Stimulated activated CD4-positive, alpha-beta T cell treated with anti-CD3 and anti-CD28 coated beads, TNF-alpha, amount 100 ng/mL, for 1 hour (primary cell): Measurements from ENCODE around the gene SYT1.

Source experiments
- DNase-seq, 3 donors: peaks; one replicate each; pipeline ENCODE4 v3.0.0-alpha.2; 2020; ENCODE audit warnings: low read depth in 3 of 3, low spot score in 1 of 3

SYT1 gene

DNA sequence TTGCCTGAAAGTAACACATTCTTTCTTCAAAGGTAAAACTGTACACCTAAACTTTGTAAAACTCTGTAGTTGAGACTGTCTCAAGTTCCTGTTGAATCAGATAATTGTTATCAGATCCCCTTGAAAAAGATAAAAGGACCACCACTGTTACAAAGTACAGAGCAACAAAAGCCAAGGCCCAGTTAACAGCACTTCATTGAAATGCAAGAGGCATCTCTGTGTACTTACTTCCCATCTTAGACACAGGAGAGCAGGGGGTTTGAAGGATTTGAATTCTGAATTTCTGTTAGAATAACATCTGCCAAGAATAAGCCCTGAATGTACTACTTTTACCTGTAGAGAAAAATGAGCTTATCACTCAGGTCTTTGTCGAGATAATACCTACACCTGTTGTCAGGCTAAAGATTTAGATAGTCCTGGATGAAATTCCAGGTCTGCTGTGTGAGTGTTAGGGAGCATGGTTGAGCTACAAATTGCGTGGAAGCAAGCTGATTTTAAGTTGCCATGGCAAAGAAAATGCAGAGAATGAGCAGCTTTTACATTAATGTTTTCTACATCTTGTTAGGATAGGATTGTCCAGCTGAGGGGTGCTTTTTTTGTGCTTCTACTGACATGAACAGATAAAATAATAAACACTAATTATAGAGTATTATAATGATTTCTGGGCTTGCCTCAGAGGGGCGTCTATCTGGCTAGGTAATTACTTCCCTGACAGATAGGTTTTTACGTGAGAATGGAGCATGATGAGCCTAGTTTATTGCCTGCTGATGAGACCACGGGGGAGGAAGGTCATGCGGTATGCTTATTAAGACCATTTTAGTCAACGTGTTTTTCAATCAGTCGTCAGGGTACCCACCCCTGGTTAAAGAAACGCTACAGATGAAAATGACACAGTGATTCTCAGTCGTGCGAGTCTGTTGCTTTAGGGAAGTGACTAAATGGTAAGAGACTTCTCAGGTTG is 517.0 kb downstream of the SYT1 start:
- no peak for DNase-seq

DNA sequence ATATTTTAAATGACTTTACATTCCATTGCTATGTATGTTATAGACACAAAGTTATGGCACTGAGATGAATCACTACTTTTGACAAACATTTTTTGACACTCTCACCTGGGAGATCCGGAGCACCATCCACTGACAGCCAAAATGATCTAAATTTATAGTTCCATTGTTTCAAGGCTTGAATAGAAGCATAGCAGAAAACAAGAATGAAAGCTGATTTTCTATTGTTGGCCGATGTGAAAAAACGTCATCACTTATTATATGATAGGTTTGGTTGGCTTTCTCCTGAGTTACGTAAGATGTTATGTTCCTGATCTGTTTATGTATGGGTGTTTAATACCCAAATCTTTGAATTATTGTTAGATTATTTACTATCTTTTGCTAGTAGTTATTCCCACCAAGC is 520.0 kb downstream of the SYT1 start:
- DNase-seq, result no peak

DNA sequence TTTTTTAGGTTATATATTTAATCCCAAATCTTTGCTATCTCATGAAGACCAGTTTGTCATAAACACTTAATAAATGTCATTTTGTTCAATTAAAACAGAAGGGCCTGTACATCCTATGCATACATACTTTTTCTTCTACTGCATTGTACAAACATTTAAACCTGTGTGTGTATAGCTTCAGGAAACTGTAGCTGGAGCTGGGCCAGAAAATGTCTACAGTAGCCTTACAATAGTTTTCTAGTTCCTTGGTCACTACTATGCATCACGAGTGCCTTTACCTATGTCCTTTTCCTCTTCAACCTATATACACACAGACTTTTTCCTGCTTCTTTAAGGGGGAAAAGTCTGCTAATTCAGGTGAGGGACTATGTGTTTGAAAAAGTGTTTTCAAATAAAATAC is 523.4 kb downstream of the SYT1 start:
- DNase-seq, result no peak

DNA sequence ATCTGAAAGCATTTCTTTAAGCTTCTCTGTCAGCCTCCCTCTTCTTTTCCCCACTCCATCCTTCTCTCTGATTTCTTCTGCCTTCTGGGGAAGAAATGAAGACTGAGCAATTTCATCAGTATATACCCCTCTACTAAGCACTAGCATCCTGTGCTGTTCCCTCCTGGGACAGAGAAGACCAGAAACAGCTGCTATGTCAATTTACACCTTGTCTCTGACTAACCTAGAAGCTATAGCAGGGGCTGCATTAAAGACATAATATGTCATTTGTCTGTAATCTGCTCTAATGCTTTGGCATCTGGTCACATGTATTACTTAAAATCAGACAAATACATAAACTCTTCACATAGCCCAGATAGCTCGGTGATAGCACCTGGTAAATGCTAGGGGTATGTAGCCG is 529.3 kb downstream of the SYT1 start:
- DNase-seq, result no peak

DNA sequence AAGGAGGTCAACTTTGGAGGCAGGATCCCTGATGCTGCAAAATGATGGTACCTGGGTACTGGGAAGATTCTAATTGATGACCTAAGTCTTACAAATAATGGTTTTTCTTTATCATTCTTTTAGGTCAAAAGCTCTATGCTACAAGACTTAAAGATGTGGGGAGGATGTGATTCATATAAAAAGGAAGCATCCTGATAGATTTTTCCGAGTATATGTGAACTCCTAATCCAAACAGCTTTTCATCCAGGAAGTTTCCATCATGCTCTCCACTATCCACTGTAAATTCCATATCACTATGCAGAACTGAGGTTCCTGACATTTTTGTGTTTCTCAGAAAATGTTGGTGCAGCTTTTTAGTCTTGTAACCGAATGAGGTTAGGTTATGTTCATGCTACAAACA is 533.0 kb downstream of the SYT1 start:
- no peak for DNase-seq

DNA sequence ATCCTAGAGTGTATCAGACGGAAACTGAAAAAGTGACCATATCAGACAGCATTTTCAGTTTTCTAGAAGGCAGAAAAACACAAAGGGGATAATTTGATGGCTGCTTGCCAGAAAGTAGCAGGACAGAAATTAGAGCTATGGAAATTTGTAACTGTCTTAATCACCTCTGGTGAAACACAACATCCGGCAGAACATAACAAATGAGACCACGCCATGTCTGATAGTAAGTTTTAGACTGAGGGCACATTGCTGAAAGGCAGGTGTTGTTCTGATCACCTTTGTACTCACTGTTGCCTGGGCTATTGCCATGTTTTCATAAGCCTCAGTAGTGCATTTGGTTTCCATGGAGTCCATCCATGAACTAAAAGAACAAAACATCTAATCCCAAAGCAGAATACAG is 535.9 kb downstream of the SYT1 start:
- no peak for DNase-seq

DNA sequence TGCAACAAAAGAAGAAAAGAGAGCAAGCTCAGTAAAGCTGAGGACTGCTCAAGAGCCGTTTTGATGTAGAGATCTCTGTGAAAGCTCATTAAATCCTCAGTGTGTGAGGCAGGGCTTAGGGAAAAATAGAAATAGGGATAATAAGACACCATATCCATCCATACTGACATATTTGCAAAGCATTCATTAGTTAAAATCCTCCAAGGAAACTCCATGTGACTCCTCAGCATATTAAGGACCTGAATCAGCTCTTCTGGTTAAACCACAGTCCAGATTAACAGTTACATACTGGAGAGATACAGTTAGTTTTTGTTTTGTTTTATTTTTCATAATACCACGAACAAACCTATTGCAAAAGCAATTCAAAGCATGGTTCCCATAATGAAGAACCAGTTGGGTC is 538.0 kb downstream of the SYT1 start:
- no peak for DNase-seq

DNA sequence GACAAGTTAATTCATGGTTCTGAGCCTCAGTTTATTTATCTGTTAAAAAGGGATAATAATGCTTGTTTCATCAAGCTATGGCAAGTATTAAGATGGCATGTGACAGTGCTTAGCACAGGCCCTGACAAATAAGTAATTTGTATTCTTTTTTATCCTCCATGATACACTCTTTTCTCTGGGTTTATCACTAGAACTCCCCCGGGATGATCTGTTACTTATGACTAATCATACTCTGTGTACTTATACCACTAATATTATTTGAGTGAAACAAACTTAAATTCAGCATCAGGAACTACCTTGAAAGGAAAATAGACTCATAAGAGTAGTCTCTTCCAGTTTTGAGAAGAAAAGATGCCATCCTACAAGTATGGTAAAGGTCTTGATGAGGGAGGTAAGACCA is 542.4 kb downstream of the SYT1 start:
- no peak for DNase-seq

DNA sequence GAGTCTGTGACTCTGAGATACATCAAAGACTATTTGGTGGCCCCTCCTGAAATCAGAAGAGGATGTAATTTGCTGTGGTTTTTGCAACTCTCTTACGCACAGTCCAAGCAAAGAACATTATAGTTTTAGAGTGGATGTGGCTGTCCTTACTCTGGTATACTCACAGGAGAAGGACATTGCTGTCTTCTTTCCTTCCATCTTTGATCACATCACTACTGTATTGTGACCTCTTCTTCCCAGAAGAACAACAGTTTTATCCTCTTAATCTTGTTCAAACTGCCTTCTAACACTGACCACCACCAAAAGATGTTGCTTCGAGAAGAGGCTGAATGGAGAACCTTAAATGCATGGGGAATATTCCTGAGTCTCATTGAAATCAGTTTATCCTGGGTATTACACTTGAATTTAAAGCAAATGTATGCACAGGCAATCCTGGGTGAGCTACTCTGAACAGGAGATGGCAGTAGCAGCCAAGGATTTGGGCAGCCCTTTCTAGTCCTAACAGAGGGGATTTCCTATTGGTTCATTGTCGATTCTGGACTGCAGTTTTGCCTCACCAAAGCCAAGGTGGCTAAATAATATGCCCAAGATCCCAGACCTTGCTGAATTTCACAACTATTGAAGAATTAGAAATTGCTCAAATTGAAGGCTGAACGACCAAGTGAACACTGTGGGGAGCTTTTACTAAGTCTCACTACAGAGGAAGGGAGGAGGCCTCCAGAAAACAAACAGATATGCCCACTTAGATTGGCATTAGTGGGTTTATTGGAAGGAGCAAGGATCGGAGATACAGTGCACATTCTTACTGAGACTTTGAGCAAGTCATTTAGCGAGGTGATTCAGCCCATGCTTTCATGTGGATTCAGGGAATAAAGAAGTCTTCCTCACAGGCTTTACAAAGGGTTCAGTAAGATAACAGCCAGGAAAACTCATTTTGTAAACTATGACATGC is 543.4 kb downstream of the SYT1 start:
- DNase-seq, result no peak

DNA sequence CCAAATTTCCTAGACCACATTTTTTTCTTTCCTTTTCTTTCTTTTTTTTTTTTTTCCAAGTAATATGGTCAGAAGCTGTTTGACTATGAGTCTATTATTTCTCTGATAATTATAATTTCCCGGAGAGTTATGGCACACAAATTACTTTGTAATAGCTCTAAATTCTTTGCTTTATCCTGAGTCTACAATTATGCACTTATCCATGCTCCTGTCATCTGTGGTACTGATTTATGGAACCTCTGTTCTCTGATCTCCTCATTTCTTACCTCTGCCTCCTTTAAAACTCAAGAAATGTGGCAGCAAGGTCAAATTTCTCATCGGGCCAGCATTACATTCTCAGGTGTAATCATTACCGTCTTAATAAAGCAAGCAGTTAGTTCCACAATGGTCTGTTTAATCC is 544.1 kb downstream of the SYT1 start:
- DNase-seq, result no peak

DNA sequence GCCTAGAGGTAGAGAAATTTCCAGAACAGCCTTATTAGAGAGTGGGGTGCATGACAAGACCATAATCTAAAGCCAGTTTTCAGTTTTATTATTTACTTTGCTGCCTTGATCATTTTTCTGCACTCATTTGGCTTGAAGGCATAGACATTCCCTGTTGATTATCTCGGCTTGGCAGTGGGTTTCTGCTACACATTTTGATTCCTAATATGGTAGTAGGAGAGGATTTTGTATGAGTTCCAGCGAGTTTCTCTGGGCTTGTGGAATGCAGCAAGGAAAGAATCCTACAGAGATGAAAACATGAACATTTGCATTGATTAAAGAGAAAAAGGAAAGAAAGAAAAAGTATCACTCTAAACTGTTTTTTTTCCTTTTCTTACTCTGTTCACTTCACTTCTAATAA is 545.0 kb downstream of the SYT1 start:
- no peak for DNase-seq

DNA sequence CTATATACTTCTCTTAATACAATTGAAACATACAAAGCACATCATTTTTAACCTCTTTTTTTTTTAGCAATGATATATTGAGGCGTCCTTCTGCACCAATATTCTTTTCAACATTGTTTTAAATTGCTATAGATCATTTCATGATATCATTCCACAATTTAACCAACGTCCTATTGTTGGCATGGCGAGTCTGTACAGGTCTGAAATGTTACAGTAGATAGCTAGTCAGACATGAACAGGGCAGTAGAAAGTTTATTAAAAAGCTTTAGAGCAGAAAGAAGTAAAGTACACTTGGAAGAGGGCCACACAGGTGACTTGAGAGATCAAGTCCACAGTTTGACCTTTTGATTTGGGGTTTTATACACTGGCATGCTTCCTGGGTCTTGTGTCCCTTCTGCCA is 547.2 kb downstream of the SYT1 start:
- no peak for DNase-seq

DNA sequence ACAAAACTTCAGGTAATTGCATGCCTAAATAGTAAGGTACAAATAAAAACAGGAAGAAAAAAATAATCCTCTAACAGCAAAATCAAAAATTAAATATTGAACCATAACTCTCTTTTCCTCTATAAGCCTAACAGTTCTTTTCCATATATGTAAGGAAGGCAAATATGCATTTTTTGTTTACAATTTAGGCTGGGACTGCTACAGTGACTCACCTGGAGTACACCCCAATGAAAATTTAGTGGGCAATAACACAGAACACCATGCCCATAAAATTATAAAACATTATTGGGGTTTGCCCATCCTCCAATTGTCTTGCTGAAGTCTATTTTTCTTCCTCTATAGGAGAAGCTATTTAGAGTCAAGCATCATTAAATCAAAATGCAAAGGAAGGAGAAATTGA is 549.2 kb downstream of the SYT1 start:
- DNase-seq, result no peak

DNA sequence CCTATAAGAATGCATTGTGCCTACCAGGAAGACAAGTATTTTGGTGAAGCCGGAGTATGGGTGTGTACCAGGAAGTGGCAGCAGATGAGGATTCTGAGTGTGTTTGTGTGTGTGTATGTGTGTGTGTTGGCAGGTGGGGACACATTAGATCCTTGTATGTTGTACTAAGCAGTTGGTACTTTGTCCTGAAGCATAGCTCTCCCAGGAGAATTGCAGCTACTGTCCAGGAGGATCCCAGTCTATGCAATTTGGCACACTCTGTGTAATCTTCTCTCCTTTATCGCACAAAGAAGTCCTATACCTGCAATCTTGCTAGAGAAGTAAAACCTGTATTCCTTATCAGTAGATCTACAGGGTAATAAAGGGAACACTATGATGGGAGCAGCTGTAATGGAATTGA is 549.7 kb downstream of the SYT1 start:
- DNase-seq, result no peak

DNA sequence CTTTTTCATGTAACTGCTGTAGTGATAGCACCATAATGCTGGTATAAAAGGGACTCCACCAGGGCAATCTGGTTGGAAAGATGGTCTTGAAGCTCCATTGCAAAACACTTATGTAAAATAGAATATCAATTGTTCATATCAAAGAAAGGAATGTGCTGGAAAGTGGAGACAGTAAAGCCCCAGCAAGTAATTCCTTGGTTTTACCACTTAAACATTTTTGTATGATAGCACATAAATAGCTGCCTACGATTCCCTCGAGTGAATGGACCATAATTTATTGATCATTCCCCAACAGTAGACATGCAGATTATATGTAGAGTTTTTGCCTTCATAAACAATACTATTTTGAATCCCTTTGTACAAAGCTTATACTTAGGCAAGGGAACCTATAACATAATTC is 550.7 kb downstream of the SYT1 start:
- no peak for DNase-seq

DNA sequence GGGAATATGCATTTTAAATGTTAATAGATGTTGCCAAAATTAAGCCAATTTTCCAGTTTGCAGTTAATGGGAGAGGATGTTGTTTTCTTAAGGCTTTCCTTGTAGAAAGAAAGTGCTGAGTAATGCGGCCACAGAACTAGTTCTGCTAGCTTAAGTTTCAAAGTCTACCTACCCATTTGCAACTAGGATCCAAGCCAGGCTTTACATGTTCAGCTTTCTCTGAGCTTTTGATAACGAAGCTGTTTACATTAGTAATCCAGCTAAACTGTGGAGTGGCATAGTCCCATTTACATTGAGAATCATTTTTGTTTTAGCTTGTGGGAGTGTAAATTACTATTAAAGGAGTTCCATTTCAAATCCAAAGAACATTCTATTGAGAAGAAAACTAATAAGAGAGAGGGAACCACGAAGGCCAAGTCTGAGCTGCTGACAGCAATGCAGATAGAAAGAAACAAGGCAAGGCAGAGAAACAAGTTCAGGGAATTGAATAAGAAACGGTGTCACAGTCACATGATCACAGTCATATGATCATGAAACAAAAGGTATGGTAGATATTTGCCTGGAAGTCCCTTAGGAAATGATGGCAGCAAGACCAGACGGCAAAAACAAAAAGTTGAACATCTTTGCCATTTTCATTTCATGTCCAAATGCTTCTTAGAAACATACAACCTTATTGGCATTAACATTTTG is 551.3 kb downstream of the SYT1 start:
- no peak for DNase-seq

DNA sequence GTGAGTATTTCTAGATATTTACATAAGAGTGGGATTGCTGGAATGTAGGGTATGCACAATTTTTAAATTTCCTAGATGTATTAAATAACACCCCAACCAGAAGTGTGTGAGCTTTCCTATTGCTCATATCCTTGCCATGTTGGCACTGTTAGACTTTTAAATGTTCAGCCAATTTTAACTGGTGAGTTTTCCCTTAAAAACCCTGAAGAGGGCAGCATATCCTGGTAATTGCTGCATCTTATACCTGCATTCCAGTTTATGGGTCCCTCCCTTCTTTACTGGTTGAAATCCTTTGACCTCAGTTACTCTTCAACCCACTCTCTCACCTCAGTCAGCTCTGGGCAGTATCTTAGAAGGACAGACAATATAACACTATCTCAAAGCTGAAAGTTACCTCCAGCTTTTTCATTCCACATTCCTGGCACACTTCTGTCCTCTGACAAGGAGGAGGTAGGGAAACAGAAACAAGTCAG is 555.6 kb downstream of the SYT1 start:
- no peak for DNase-seq

DNA sequence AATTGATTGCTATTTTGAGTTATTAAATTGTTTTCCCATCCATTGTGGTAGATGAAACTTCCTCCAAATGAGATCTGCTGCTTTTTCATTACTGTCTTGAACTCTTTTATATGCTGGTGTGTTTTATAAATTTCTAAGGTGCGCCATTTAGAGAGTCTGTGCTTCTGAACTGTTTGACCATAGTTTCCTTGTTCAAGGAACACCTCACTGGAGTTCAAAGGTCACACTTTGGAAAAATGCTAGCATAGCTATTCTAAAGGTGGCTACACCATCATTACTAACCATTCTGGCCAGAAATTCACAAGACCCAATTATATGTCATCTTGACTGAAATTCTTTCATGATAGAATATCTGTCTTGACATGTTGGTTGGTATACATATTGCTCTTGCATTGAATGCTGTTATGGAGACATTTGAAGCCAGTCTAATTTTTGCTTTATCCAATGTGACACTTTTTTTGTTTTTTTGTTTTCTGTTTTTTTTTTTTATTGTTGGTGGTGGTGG is 556.7 kb downstream of the SYT1 start:
- no peak for DNase-seq

DNA sequence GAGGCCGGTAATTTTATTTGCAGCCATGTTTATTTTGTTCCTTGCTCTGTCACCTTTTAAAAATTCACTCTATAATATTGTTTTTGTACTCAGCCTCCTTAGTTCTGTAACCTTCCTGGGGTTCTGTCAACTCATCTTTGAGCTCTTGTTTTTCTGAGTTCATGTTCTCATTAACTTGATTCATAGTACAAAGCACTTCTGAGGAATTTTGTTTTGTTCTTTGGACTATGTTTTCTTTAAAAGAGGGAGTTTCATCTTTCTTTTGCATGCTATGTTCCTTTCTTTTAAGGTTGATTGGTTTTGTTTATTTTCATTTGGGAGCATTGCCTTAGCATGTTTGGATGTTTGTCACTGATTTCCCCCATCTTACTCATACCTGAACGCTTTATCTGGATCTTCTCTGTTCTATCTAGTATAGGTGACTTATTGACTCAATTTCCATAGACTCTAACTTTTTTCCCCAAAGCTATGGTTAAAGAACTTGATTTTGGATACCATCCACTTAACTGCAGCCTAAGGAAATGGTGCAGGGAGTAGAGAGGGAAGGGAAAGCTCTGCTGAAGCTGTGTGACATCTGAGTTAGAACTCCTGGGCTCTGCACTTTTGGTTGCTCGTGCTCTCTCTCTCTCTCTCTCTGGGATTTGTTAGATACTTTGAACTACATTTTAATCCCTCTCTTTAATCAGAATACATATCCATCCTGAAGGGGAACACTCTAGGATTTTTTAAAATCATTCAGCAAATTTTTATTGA is 557.7 kb downstream of the SYT1 start:
- DNase-seq, result no peak

DNA sequence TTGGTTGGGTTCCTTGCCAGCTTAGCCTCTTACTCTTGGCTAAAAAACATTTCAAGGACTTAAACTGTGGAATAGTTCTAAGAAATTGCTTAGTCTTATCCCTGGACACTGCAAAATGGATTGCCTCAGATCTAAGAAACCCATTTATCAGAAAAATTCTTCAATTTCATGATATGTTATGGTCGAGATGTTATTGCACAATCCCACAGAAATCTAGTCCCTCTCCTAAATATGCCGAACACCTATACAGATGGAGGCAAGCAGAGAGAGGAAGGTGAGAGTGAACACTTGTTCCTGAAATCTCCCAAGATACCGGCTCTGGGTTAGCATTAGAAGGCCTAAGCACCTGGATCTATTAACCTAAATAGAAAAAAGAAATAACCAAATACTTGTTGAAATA is 559.0 kb downstream of the SYT1 start:
- no peak for DNase-seq
